Measurements from ENCODE around the gene MALT1.

The MALT1 gene

DNA sequence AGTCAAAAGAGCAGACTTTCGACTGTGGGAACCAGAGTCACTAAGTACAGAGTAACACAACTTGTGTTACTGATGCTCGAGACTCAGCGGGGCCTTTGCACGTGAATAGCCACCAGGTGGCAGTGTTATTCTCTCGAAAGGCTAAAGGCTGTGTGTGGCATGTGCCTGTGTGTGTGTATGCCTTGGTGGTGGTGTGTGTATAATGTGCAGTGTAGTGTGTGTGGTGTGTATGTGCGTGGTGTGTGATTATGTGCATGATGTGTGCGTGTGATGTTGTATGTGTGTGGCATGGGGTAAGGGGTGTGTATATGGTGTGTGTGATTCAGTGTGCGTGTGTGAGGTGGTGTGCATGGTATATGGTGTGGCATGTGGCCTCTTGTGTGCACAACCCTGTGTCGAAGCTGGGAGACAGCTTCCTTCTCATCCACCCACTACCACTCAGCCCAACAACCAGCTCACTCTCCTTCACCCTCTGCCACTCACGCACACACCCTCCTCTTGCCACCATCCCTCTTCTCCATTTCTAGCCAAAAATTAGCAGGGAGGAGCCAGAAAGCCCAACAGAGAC is 110.4 kb downstream of the MALT1 start:
- peak; percentile 81 for DNase-seq

GRCh38 chr18:58784601-58785137 is 113.4 kb downstream of the MALT1 start:
- DNase-seq = no peak

DNA sequence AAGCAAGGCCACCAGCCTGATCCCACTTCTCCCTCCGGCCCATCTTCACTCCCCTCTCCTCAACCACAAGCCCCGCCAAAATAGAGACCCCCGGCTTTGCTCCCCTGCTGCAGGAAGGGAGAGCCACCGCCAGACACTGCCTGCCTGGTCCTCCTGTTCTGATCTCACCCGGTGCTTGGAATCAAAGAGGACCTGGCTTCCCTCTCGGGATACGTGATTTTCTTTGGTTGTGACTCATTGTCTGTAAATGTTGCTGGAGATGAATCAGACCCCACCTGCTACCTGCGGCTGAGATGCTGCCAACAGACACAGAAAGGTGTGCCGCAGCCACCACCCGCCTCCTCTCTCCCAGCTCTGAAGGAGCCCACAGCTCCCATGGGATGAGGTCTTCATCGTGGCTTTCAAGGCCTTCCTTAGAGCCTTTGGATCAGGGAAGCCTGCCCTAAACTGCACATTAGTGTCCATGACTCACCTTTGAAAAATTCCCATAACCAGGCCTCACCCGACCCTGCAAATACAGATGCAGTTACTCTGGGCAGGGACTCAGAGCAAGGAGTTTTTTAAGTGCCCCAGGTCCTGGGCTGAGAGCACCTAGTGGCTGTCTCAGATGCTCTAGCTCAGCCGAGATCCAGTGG is 114.0 kb downstream of the MALT1 start:
- DNase-seq = no peak

GRCh38 chr18:58785870-58786269 is 114.6 kb downstream of the MALT1 start:
- DNase-seq = no peak

DNA sequence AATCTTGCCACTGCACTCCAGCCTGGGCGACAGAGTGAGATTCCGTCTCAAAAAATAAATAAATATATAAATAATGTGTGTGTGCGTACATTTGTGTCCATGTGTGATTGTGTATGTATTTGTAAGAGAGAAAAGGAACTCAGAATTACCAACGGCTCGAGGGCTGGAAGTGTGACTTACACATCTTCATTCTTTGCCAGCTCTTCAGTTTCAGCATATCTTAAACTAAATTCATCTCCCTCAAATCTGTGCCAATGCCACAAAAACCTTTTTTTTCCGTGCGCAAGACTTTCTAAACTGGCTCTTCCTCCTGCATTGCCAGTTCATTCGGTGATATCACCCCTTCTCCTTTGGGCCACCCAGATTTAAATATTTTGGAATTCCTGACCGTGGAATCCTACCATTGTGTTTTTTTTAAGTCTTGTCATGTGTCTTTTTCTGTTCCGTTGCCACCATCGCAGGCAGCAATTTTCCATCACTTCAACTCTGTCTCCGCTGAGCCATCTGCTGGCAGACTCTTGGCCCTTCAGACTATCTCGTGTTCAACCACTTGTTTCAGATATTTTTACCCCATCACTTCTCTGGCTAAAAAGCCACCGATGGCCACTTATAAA is 116.4 kb downstream of the MALT1 start:
- no peak for DNase-seq

GRCh38 chr18:58788470-58788869 is 117.2 kb downstream of the MALT1 start:
- no peak for DNase-seq

DNA sequence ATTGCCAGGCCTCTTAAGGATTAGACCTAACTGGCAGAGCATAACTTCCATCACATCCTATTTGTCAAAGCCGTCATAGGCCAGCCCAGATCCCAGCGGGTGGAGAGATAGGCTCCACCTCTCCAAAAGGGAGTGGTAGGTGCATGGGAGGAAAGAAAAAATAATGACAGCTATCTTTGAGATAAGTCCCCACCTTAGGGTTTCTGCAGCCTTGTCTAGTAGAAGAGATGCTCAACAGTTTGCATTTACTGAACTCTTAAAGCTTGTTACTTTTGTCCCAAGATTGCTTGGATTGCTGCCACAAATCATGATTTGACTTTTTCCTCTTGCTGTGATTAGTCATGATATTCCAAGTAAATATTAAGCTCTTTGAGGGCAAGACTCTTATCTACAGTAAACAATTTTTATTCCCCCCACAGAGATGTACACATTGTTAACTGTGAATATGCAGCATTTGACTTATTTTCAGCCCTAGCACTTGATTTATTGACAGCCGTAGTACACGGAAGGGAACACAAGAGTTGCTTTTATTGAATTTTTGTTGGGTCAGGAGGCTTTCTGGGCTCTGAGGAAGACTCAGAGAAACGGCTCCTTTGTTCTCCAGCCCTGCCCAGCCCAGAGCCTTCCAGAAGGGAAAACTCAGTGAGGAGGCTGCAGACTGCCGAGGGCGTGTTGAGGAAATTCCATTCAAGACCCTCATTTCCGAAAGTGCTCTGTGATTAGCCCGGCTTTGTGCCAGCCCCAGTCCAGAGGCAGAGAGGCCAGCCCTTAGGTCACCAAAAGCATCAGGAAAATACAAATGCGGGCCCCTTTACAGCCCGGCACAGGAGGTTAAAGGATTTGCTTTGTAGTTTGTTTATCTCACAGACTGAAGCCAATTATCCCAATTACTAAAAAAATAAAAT is 118.0 kb downstream of the MALT1 start:
- DNase-seq = no peak

- DNase-seq = no peak
Observed at GRCh38 chr18:58789876-58790240, 118.6 kb downstream of the MALT1 start.

DNA sequence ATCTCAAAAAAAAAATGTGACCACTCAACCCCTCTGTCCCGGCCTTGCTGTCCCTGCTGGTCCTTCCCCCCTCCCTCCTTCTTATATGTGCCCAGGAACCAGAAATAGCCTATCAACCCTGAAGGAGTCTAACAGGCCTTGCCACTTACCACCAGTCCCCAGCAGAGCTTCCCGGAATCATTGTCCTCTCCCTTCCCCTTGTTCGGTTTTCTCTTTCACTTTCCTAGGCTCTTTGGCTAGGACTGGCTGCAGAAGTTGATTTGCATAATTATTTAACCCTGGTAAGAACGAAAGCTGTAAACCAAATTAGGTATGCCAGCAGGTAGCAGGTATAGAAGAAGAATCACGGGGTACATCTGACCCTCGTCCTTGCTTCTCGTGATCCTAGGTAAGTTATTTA is 120.8 kb downstream of the MALT1 start:
- no peak for DNase-seq

GRCh38 chr18:58793361-58793760 is 122.1 kb downstream of the MALT1 start:
- DNase-seq = no peak

DNA sequence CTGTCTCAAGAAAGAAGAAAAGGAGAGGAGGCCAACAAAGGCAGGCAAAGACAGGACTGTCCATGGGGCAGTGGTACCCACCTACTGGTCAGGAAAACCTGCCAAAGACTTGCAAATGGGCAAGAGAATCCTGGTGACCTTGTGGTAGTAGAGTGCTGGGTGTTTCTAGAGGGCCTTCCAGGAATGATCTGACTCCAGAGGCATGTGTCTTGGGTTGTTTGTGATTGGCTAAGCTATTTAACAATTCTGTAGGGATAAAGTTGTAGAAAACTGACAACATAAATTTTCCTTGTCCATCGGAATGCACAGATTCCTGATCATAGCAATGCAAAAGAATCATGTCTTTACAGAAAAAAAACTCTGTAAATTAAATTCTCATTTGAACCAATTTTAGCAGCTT is 125.0 kb downstream of the MALT1 start:
- DNase-seq = no peak

- DNase-seq = no peak
Observed at GRCh38 chr18:58800582-58800981, 129.3 kb downstream of the MALT1 start.

DNA sequence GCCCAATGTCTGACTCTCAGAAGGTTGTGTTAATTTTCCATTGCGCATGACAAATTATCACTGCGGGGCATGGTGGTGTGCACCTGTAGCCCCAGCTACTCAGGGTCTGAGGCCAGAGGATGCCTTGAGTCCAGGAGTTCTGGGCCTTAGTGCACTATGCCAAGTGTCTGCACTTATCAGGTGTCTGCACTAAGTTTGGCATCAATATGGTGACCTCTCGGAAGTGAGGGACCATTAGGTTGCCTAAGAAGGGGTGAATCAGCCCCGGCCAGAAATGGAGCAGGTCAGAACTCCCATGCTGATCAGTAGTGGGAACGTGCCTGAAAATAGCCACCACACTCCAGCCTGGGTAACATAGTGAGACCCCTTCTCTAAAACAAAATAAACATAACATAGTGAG is 131.7 kb downstream of the MALT1 start:
- DNase-seq = no peak

- DNase-seq = no peak
Observed at GRCh38 chr18:58803978-58804377, 132.7 kb downstream of the MALT1 start.

All from activated CD8-positive, alpha-beta memory T cell treated with anti-CD3 and anti-CD28 coated beads for 24 hours (primary cell).